ENCODE measurements around the gene FABP1.

The FABP1 gene

DNA sequence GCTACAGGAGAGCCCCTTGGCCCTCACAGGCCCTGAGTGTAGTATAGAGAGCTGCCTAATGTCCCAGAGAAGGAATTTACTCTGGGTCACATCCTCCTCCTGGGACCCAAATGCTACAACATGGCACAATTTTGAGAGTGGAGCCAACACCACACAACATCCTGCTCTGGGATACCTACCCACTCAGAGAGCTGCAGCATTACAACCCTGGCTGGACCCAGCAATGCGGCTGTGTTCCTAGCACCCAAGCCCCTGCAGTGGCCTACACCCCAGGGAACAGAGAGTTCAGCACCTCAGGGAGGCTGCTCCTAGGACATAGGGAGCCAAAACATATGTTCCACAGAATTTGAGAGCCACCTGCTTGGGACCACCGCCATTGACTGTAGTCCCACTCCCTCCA lies 19.3 kb upstream of the FABP1 start:
- Mint-ChIP-seq H3K4me1 (ENCODE audit: low read depth) (no peaks in the 10 kb centered on the region), H3K27ac (no peak overlapping the region), H3K27me3 (peaks cover 8% of the 10 kb centered on the region), H3K9me3 (ENCODE audit: low read depth) (peaks cover 16% of the 10 kb centered on the region), H3K36me3 (peaks cover 5% of the 10 kb centered on the region), H3K4me3 (no peak overlapping the region)

DNA sequence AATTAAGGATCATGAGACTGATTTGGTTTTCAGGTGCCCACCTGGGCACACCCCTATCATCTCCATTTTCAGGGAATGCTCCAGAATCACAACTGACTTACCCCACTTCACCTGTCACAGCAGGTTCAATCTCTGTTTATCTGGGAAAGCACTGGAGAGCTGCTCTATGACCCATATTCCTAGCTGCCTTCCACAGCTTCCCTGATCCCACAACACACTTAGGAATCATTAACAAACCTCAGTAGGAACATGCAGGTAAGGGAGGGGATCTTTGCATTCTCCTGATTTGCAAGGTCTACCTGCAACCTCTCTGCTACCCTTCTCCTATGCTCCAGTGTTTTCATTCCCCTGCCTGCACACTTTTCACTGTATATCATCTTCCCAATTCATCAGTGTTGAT lies 18.7 kb upstream of the FABP1 start:
- Mint-ChIP-seq H3K27me3 (peaks cover 8% of the 10 kb centered on the region), H3K4me1 (ENCODE audit: low read depth) (no peaks in the 10 kb centered on the region), H3K9me3 (ENCODE audit: low read depth) (peaks cover 18% of the 10 kb centered on the region), H3K4me3 (no peak overlapping the region), H3K27ac (no peak overlapping the region), H3K36me3 (peaks cover 5% of the 10 kb centered on the region)

DNA sequence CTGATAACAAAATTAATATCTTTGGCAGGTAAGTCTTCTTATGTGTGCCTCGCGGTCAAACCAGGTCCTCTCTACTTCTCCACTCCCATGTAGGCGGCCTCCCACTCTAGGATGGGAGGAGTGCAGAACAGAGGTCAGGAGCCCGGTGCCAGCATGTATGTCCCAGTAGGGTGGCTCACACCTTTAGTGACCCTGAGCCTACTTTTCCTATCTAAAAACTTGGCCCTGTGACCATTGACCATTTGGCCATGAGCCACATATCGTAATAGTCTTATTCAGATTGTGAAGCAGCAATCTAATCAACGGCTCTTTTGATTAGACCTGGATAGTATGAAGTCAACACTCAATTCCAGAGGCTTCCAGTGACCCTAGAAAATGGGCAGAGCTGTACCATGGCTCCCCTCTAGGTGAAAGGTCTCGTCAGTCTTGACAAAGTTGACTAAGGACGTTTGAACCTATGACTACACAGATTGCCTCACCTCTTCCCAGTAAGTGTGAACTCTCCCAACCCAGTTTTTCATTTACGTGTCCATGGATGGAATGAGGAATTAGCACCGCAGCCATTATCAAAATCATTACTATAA lies 17.1 kb upstream of the FABP1 start:
- peaks cover 8% of the 10 kb centered on the region for H3K27me3 Mint-ChIP-seq
- peaks cover 18% of the 10 kb centered on the region for H3K9me3 Mint-ChIP-seq (ENCODE audit: low read depth)
- H3K27ac Mint-ChIP-seq: no peak overlapping the region
- H3K4me1 Mint-ChIP-seq (ENCODE audit: low read depth): no peaks in the 10 kb centered on the region
- H3K4me3 Mint-ChIP-seq: no peak overlapping the region
- H3K36me3 Mint-ChIP-seq: peaks cover 5% of the 10 kb centered on the region

DNA sequence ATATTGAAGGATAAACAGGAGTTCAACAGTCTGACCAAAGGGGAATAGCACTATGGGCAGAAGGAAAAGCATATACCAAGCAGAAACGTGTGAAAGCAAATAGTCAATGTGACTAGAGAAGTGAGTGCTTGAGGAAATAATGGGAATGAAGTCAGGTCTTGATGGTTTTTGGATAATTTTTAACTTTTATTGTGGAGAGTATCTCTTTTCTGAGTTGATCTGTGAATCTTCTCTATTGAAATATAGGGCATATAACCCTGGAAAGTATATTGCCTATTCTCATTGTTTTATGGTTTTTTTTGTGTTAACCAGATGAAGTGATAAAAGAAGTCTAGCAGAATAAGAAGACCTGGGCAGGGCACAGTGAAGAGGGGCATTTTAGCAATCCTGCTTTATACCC lies 16.4 kb upstream of the FABP1 start:
- peaks cover 16% of the 10 kb centered on the region for H3K9me3 Mint-ChIP-seq (ENCODE audit: low read depth)
- no peak overlapping the region for H3K27ac Mint-ChIP-seq
- H3K4me3 Mint-ChIP-seq: no peak overlapping the region
- H3K4me1 Mint-ChIP-seq (ENCODE audit: low read depth): no peaks in the 10 kb centered on the region
- peaks cover 9% of the 10 kb centered on the region for H3K27me3 Mint-ChIP-seq
- H3K36me3 Mint-ChIP-seq: peaks cover 5% of the 10 kb centered on the region

DNA sequence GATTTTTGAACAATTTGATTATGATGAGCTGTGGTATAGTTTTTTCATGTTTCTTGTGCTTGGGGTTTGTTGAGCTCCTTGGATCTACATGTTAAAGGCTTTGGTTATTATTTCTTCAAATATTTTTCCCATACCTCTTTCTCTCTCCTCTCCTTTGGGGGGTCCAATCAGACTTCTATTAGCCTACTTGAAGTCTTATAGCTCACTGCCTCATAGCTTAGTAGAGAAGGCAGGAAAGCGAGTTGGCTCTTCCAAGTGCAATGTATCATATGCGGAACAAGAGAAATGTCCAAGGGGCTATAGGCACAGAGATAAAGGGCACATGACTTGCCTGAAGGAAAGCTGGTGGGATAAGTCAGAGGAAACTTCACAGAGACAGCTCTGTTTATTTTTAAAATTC lies 14.1 kb upstream of the FABP1 start:
- no peaks in the 10 kb centered on the region for H3K4me1 Mint-ChIP-seq (ENCODE audit: low read depth)
- peaks cover 4% of the 10 kb centered on the region for H3K9me3 Mint-ChIP-seq (ENCODE audit: low read depth)
- no peak overlapping the region for H3K27ac Mint-ChIP-seq
- peaks cover 2% of the 10 kb centered on the region for H3K36me3 Mint-ChIP-seq
- peaks cover 9% of the 10 kb centered on the region for H3K27me3 Mint-ChIP-seq
- H3K4me3 Mint-ChIP-seq: no peak overlapping the region

DNA sequence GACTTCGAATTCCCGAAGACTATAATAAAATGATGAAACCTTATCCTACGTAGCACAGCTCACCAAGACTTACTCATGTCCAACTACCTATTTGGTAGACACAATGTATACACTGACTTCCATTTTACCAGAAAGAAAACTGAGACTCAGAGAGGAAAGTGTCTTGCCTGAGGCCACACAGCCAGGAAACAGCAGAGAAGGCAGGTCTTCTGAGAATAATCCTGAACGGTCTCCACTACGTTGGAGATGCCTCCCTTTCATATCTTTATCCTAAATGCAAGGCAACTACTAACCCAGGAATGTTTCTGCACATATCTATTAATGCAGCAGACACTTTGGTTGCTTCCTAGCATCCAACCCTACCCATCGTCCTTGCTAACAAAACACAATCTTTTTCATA lies 11.9 kb upstream of the FABP1 start:
- Mint-ChIP-seq H3K27ac (no peak overlapping the region), H3K36me3 (peaks cover 2% of the 10 kb centered on the region), H3K9me3 (ENCODE audit: low read depth) (peaks cover 4% of the 10 kb centered on the region), H3K27me3 (peaks cover 9% of the 10 kb centered on the region), H3K4me1 (ENCODE audit: low read depth) (no peaks in the 10 kb centered on the region), H3K4me3 (no peak overlapping the region)

DNA sequence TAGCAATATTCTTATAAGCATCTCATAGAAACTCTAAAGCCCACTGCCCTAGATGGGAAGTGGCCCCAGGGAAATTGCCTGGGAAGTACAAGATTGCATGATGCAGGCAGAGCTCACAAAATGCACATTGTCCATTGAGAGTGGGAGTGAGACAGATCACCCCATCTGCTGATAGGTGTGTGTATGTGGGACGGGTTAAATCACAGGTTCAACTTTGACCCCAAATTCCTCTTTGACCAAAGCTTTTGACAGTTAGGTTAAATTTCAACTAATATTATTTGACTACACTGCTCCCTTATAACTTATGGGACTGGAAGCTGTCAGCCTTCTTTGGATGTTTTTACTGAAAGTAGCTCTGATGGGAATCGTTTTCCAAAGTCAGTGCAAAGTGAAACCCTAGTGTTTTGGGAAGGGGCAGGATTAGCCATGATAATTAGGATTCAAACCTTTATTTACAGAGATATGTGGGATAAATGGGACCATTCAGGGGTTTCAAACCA lies 11.4 kb upstream of the FABP1 start:
- H3K4me1 Mint-ChIP-seq (ENCODE audit: low read depth): no peaks in the 10 kb centered on the region
- H3K4me3 Mint-ChIP-seq: no peak overlapping the region
- peaks cover 2% of the 10 kb centered on the region for H3K36me3 Mint-ChIP-seq
- H3K27me3 Mint-ChIP-seq: peaks cover 9% of the 10 kb centered on the region
- H3K27ac Mint-ChIP-seq: no peak overlapping the region
- peaks cover 4% of the 10 kb centered on the region for H3K9me3 Mint-ChIP-seq (ENCODE audit: low read depth)

DNA sequence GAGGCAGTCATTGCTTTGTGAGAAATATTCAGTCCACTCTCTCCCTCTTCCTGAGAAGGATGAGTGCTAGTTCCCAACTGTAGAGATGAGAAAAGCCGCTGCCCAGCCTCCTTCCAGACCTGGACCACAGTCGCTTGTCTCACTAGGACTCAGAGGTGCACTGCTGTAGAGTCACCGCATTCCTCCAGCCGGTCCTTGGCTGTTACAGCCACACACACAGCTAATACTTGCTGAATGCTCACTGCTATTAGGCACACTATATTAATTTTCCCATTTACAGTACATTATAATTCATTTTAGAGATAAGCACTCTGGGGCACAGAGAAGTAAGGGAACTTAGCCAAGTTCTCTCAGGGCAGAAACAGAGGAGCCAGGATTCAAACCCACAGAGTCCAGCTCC lies 10.0 kb upstream of the FABP1 start:
- Mint-ChIP-seq H3K27ac (no peak overlapping the region), H3K4me3 (no peak overlapping the region), H3K36me3 (no peaks in the 10 kb centered on the region), H3K9me3 (ENCODE audit: low read depth) (peaks cover 4% of the 10 kb centered on the region), H3K27me3 (peaks cover 6% of the 10 kb centered on the region), H3K4me1 (ENCODE audit: low read depth) (no peaks in the 10 kb centered on the region)

DNA sequence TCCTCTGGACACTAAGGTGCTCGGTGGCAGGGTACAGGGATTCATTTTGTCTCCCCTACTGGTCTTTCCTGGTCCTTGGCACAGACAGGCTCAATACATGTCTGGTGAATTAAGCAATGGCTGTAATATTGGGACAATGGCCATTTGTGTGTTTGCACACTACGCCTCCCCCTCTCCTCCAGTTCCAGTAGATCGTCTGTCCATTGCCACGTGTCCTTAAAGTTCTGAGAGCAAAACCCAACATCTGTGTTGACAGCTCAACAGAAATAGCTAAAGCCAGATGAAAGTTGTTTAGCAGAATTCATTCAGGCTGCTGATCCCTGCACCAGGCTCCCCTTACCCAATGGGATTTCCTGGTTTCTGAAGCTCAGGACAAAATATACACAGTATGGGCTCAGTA lies 9.0 kb upstream of the FABP1 start:
- Mint-ChIP-seq H3K36me3 (no peaks in the 10 kb centered on the region), H3K27me3 (peaks cover 6% of the 10 kb centered on the region), H3K9me3 (ENCODE audit: low read depth) (peaks cover 2% of the 10 kb centered on the region), H3K4me3 (no peak overlapping the region), H3K27ac (no peak overlapping the region), H3K4me1 (ENCODE audit: low read depth) (no peaks in the 10 kb centered on the region)

DNA sequence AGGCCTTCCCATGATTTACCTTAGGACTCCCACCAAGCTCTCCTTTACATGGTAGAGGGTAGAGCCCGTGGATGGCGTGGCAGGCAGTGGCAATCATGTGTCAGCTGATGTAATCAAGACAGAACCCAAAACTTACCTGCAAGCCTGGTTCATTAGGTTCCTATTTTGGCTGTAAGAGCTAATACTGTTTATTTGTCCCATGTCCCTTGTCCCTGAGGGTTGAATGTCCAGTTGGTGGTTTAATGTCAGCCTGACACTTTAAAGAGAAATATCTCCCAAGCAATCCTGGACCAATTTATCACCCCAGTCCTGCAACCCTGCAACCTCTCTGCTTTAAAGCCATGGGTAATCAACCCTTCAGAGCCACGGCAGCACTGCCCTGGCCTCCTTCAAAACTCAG lies 6.0 kb upstream of the FABP1 start:
- H3K4me1 Mint-ChIP-seq (ENCODE audit: low read depth): no peaks in the 10 kb centered on the region
- peaks cover 4% of the 10 kb centered on the region for H3K27me3 Mint-ChIP-seq
- no peaks in the 10 kb centered on the region for H3K9me3 Mint-ChIP-seq (ENCODE audit: low read depth)
- H3K4me3 Mint-ChIP-seq: no peak overlapping the region
- no peak overlapping the region for H3K27ac Mint-ChIP-seq
- H3K36me3 Mint-ChIP-seq: no peaks in the 10 kb centered on the region

DNA sequence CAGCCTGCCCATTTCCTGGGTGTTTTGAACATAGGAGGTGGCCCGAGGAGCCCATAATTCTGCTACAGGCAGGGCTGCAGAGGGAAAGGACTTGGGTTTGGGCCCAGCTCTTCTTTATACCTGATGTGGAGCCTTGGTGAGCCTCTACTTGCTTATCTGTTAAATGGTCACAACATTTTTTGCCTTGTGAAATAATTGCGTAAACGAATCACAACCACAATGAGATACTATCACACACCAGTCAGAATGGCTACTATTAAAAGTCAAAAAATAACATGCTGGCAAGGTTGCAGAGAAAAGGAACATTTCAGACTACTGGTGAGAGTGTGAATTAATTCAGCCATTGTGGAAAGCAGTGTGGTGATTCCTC lies 4.1 kb upstream of the FABP1 start:
- Mint-ChIP-seq H3K36me3 (no peaks in the 10 kb centered on the region), H3K4me1 (ENCODE audit: low read depth) (no peaks in the 10 kb centered on the region), H3K4me3 (no peak overlapping the region), H3K27ac (no peak overlapping the region), H3K9me3 (ENCODE audit: low read depth) (no peaks in the 10 kb centered on the region), H3K27me3 (peaks cover 4% of the 10 kb centered on the region)

DNA sequence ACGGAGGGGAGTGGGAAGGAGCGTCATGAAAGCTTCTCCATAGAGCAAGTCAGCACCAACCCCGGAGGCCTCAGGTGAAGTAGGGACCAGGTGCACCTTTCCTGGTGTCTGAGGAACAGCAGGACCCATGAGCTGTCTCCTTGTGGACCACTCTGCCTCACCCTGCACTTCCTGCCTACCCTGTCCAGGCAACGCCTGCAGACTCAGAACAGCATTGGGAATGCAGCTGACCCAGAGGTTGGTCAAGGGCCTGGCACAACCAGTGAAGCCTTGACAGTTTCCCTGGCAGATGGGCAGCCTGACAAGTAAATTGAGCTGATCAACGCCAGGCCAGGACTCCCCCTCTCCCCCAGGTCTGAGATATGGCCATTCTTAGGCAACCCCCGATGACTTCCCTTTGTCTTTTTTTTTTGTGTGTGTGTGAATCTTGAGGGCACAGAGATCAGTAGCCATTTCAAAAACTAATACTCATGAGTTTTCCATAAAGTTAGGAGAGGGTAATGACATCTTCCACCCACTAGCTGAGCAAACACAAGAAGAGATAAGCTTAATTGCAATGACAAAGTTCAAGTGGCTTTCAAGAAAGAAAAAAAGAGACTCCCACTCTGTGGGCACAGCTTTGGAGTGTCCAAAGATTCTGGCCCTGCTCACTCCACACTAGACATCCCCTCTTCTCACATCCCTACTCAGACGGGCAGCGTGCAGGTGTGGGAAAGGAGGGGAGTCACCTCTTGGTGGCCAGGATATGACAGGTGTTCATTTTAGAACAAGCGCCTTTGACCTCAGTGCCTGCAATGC lies 3.5 kb upstream of the FABP1 start:
- Mint-ChIP-seq H3K4me1 (ENCODE audit: low read depth) (no peaks in the 10 kb centered on the region), H3K27ac (no peak overlapping the region), H3K36me3 (no peaks in the 10 kb centered on the region), H3K4me3 (no peak overlapping the region), H3K27me3 (peaks cover 4% of the 10 kb centered on the region), H3K9me3 (ENCODE audit: low read depth) (no peaks in the 10 kb centered on the region)

DNA sequence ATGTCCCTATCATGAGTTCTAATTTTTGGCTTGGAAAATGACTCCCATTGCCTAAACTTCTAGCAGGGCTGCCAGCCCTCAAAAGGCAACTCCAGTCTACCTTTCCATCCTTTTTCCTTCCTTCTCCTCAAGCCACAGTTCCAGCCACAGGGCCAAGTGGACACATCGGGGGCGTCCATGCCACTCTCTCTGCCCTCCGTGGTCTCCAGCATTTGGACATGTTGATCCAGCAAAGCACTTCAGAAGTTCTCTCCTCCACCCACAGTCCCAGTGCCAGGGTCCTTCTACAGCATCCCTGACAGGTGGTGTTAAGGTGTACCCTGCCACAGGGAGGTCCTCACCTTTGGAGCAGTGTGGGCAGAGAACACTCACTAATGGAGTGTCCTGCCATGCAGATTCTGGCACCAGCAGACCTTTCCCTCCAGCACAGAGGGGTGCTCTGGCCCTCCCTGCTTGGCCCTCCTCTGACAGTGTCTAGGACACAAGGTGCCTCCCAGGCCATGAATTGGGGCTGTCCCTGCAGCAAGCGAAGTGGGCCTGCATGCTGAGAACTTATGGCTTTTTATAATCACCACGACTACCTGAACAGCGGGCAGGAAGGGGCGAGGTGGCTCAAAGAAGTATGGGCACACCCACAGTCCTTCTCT lies 1.6 kb upstream of the FABP1 start:
- Mint-ChIP-seq H3K27ac (no peak overlapping the region), H3K9me3 (ENCODE audit: low read depth) (no peaks in the 10 kb centered on the region), H3K4me1 (ENCODE audit: low read depth) (no peaks in the 10 kb centered on the region), H3K36me3 (no peaks in the 10 kb centered on the region), H3K27me3 (peaks cover 3% of the 10 kb centered on the region), H3K4me3 (no peak overlapping the region)

DNA sequence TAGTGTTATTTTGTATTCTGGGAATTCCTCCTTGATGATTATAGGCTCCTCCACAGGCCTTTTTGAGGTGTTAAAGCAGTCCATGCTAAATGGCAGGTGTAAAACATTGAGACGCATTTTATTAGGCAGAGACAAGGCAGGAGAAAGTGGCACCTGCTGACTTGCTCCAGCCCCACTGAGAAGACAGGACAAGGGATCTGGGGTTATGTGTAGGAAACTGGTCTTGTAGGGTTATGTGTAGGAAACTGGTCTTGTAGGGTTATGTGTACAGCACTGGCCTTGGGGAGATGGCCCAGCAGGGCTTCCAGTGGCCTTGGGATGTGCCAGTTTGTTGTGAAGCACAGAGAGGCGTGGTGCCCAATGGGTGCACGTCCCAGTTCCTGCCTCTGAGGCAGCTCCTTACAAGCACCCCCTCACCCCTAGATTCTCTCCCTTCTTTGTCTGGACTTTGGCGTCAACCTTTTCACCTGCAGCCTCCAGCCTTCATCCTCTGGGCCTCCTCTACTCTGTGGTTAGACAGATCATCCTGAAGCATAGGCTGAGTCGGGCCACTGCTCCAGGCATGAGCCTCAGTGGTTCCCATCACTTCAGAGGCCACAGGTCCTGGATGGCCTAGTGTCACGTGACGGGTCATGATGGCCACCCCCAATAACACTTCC lies 921 bp upstream of the FABP1 start:
- no peaks in the 10 kb centered on the region for H3K9me3 Mint-ChIP-seq (ENCODE audit: low read depth)

DNA sequence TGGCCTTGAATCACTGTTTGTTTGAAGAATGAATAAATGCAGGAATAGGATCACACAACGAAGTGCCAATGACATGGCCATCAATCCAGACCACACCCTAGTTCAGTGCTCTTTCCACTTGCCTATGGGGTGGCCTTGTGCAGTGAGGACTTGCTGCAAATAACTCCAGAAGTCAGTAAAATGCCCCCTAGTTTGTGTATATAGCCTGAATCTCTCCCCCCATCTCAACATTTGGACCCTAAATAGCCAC lies 299 bp downstream of the FABP1 start:
- no peaks in the 10 kb centered on the region for H3K36me3 Mint-ChIP-seq
- no peak overlapping the region for H3K27ac Mint-ChIP-seq
- no peak overlapping the region for H3K4me3 Mint-ChIP-seq
- H3K4me1 Mint-ChIP-seq (ENCODE audit: low read depth): no peaks in the 10 kb centered on the region
- no peaks in the 10 kb centered on the region for H3K9me3 Mint-ChIP-seq (ENCODE audit: low read depth)
- peaks cover 3% of the 10 kb centered on the region for H3K27me3 Mint-ChIP-seq

More for the DNA sequence above, 921 bp upstream of the FABP1 start:
- H3K27me3 Mint-ChIP-seq: peaks cover 3% of the 10 kb centered on the region
- H3K4me3 Mint-ChIP-seq: no peak overlapping the region
- H3K4me1 Mint-ChIP-seq (ENCODE audit: low read depth): no peaks in the 10 kb centered on the region
- no peak overlapping the region for H3K27ac Mint-ChIP-seq
- no peaks in the 10 kb centered on the region for H3K36me3 Mint-ChIP-seq

Data from activated naive CD8-positive, alpha-beta T cell (primary cell).